Skin epidermis (tissue), 12 donors: Measurements from ENCODE around the gene STX3.
"Not testable (repeated sequence)": the region's sequence is repeated elsewhere in the genome, so short reads cannot be mapped to it uniquely, and the experiment has no call there.

Experiments used
- H3K27ac ChIP-seq, 21 experiments: fragments of 200-600 bp; sonication (generic) in 11 of 21; one replicate each; pipeline ENCODE4 v1.5.0; 2020; ENCODE audit warnings: mild to moderate bottlenecking in 3 of 21, inconsistent platforms in 2 of 21, moderate library complexity in 2 of 21
- H3K4me3 ChIP-seq, 7 experiments: fragments of 200-600 bp; sonication (generic) in 2 of 7; one replicate each; pipeline ENCODE4 v1.5.0; 2020; ENCODE audit warnings: inconsistent platforms in 2 of 7, mild to moderate bottlenecking in 2 of 7, moderate library complexity in 1 of 7

Gene STX3

DNA sequence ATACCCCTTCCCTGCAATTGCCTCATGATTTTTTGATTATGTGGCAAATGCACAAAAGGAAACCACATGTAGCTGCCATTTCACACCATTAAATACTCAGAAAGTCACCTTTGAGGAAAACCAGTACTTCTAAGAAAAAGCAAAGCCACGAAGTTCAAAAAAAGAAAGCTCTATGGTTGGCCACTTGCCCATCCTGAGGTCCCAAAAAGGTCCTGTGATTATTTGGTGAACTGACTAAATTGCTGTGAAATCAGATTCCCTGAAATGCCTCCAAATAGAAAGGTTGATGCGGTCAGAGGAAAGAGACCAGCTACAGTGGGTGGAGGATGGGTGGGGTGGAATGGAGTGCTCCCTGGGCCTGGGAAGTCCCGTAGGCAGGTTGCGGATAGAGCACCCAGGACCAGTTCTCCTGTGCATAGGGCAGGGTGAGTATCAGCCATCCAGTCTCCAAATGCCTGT, 28.5 kb downstream of the STX3 start:
- no peak overlapping the region for H3K4me3 ChIP-seq
- no peak overlapping the region for H3K27ac ChIP-seq

DNA sequence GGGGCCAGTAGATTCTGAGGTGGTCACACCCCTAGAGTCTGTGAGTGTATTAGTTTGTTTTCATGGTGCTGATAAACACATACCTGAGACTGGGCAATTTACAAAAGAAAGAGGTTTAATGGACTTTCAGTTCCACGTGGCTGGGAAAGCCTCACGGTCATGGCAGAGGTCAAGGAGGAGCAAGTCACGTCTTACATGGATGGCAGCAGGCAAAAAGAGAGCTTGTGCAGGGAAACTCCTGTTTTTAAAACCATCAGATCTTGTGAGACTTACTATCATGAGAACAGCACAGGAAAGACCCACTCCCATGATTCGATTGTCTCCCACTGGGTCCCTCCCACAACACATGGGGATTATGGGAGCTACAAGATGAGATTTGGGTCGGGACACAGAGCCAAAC, 29.3 kb downstream of the STX3 start:
- not testable (repeated sequence) for H3K4me3 ChIP-seq, H3K27ac ChIP-seq

DNA sequence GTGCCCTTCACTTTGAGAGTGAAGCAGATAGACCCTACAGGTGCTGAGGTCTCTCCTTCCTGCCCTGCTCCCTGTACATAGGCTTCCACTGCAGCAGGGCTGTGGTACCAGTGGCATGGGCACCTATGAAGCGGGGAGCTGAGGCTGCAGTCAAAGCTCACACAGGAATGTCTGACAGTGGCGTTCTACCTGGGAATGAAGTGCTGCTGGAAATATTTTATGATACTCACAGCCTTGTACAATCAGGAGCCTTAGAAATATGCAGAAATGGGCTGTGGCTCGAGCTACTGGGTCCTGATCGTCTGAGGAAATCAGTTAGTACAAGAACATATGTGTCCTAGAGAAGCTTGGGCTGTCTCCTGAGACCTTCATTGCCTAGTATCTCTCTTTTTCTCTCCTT, 30.6 kb downstream of the STX3 start:
- Histone ChIP-seq H3K27ac (no peak overlapping the region), H3K4me3 (no peak overlapping the region)

DNA sequence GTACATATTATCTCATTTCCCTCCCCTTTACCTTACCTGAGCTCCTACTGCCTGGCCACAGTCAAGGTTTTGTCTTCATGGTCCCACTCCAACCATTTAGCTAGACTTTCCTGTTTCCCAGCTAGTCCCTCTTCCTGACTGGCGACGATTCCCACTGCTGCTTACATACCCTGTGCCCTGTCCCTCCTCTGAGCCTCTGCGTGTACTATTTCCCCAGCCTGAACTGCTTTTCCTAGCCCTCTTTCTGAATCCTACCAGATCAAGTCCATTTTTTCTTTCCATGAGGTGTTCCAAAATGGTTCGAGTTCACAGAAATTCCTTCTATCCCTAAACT, 32.0 kb downstream of the STX3 start:
- Histone ChIP-seq H3K27ac (peak overlapping the region in 7 of 21 experiments; percentile 16 to 56 (median 28)), H3K4me3 (no peak overlapping the region)

DNA sequence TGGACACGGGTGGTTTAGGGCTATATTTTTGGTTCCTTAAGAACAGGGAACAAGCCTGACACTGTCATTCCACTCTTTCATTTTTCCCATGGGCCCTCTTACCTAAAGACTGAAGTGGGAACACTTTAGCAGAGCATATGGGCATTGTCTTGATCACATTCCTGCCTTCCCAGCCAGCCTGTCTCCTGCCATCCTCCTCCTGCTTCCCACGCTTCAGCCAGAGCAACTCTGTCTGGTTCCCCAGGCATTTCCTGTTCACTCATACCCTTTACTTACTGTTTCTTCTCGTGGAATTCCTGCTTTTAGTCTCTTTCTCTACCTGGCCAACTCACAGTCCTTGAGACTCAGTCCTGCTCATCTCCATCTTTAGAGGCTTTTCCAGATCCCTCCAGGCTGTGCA, 32.6 kb downstream of the STX3 start:
- peak overlapping the region in 3 of 21 experiments; percentile 16 to 50 (median 28) for H3K27ac ChIP-seq

DNA sequence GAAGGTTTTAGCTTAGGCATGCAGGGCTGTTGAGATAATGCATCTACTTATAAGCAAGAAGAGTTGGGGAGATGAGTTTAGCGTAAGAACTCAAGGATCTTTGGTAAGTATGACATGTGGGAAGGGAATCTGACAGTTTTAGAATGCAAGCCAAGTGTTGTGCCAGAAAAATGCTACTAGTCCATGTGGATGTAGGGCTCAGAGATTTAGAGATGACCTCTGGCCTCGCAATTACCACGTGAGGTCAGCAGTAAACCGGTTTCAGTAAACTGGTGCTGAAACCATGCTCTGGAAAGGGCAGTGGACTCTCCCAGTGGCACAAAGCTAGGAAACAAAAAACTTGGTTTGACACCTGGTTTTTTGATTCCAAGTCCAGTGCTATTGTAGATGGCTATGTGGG, 36.5 kb downstream of the STX3 start:
- Histone ChIP-seq H3K27ac (no peak overlapping the region), H3K4me3 (no peak overlapping the region)

More for the DNA sequence above, 32.6 kb downstream of the STX3 start:
- no peak overlapping the region for H3K4me3 ChIP-seq

DNA sequence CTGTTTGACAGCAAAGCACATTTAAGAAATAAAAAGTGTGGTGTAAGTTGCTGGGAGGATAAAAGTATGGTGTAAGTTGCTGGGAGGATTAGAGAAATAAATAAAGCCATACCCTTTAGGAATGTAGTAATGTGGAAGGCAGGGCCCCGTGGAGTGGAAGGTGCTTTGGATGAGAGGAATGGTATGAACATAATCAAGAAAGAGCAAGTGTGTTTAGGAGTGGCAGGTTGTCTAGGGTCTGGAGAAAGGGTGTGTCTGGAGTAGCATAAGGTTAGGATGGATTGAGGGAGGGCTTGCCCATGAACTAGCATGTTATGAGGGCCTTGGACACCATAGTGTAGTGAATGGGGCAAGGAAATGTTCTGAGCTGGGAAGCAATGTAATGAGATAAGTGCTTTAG, 37.3 kb downstream of the STX3 start:
- H3K4me3 ChIP-seq: no peak overlapping the region

DNA sequence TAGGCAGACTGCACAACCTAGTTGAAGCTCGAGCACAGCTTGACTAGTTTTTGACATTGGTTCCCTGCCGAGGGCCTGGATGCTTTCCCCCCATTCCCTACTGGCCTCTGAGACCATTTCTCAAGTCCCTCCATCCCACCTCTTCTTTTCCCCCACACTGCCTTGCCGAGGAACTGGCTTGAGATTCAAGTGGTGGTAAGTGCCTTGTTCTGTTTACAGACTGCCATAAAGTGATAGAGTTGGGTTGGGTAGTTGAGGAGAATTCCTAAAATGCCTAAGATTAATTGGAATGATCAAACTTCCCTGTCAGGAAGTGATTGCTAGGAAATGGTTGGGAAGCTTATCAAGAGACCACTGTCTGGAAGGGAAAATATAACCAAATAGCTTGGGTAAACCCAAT, 39.2 kb downstream of the STX3 start:
- H3K4me3 ChIP-seq: no peak overlapping the region
- no peak overlapping the region for H3K27ac ChIP-seq

More for the DNA sequence above, 37.3 kb downstream of the STX3 start:
- H3K27ac ChIP-seq: no peak overlapping the region

DNA sequence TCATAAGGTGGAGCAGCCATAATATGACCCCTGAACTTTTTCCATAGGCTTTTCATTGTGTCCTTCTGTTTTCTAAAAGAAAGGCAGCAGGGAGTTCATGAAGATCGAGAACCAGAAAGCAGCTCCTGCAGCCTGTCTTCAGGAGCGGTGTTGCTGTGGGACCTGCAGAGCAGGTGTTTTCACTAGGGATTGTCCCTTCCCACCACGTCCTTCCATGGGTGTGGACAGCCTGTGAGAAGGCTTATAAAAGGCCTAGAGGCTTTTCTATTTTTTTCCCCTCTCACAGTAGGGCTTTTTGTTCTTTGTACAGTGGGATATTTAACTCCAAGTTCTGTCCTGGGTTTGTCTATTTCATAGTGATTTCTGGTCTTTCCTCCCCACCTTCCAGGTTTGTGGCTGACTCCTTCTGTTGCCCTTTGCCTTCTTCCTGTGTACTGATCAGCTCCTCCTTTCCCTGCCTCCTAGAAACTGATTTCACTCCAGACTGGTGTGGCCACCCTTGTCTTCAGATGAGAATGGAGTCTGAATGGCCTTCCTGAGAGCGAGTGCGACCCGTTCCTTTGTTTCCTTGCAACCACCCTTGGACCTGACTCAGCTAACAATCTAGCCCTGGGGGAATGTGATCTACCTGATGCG, 45.3 kb downstream of the STX3 start:
- Histone ChIP-seq H3K27ac (no peak overlapping the region), H3K4me3 (no peak overlapping the region)

DNA sequence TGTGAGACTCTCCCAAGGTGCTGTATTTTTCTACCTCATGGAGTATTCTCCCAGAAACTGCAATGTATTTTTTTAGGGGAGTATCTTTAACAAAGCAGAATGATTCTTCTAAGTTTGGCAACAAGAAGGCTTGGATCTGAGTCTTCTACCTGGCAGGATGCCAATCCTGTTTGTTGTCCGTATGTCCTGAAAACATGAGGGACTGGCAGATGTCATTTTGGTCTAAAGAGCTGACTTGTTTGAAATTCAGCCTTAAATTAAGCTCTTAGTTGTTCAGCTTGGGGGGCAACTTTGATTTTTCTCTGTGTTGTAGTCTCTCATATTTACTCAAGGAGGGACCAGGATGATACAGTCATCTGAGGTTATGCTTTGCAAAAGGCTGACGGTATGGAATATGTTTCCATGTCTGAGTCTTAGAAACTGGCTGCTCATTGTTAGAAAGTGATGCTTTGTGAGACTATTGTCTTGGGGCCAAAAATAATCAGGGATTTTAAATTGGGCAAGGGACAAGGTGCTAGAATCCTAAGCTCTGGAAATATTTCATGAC, 46.1 kb downstream of the STX3 start:
- Histone ChIP-seq H3K4me3 (no peak overlapping the region), H3K27ac (no peak overlapping the region)

DNA sequence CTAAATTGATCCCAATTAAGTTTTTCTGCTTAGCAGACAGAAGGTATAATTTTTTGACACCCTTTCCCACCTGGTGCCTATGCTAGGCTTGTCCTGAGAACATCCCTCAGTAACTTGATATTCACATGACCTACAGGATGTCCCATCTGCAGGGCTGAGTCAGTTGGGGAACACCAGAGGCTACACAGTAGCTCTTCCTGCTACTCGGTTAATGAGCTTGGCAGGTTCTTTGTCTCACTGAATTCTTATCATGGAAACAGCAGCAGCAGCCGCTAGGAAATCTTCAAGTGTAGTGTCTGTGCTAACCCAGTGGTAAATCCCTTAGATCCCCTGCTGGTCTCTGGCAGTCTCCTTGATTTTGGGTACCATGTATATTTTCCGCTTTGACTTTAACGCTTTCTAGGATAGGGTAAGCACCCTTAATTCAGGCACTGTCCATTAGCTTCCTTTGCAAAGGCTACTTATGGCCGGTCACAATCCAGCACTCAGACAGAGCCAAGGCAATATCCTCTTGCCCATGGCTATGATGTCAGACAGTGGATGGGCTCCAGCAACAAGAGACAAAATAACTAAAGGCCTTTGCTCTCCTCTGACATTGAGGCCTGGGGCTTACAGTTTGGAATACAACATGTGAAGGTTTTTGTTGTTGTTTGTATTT, 46.9 kb downstream of the STX3 start:
- no peak overlapping the region for H3K4me3 ChIP-seq
- no peak overlapping the region for H3K27ac ChIP-seq

DNA sequence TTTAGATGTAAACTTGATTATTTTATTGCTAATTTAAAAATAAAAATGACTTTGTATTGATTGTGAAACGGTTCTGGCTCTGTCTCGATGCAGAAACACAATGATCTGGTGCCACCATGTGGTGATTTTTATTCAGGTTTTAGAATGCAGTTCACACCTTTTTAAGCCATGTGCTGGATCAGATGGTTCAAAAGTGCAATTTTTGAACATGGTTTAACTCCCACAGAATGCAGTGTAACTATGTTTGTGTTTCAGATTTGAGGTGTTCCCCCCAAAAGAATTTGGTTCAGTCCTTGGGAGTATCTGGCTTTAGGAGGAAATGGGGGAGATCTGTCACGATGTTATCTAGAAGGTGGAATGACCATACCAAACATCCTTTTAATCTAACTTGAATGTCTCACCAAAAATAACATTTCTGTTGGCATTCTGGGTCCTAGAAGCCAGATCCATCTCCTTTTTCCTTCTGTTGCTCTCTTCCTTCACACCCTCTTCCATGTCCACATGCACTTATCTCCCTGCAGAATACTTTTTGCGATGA, 47.5 kb downstream of the STX3 start:
- H3K27ac ChIP-seq: no peak overlapping the region
- no peak overlapping the region for H3K4me3 ChIP-seq

DNA sequence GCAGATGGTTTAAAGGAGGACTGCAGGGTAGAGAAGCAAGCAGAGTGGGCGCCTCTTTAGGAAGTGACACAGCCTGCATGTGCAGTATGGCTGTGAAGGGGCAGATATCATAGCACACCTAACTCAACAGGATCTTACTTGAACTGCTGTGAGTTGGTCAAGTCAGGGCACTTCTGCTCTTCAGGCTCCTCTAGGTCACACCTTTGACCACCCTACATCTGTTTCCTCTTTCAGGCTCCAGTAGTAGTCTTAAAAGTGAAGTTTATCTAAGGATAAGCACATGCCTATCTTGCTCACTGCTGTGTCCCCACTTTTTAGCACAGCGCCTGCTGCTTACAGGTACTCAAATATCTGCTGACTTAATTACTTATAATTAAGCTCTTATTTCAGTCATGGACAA, 48.9 kb downstream of the STX3 start:
- no peak overlapping the region for H3K27ac ChIP-seq
- no peak overlapping the region for H3K4me3 ChIP-seq

DNA sequence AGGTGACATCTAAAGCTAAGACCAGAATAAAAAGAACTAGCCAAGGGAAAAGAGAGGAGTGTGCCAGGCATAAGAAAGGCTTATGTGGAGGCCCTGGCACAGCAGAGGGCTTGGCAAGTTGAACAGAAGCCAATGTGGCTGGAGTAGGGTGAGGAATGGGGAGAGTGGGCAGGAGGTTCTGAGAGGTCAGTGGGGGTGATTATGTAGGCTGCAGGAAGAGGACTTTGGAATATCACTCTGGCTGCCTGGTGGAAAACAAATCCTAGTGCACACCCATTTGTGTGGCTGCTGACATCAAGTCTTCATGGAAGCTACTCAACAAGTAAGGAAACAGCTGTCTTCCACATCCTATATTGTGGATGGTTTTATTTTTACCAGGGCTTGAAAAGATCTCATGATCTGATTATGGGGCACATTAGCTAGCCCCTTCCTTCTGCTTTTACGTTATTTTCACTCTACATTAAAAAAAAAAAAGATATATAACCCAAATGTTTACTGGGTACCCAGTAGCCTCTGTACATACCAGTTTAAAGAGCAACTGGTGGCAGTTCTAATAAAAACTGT, 52.0 kb downstream of the STX3 start:
- no peak overlapping the region for H3K27ac ChIP-seq

DNA sequence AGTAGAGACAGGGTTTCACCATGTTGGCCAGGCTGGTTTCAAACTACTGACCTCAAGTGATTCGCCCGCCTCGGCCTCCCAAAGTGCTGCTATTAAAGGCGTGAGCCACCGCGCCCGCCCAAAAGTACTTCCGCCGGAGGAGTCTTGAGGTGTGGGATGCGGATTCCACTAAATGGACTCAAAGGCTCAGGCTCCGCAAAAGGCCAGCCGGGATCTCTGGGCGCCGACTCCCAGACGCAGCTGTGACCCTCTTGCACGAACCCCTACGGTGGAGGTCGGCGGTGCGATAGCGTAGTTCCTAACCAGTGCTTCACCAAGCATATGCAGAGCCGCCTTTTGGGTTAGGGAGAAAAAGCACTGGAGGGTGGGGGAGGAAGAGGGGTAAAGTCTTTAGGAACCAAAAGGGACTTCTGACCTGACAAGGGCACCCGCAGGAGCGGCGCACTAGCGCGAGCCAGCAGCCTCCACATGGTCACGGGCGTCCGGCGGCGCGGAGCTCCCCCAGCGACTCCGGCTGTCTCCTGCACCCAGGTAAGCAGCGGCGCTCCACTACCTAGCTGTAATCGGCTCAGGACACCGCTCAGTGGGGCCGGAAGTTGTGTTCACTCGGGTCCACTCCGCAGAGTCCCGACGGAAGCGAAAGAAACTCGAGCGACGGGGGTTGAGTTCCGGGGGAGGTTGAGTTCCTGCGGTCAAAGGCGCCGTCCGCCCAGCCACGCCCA, 55.2 kb downstream of the STX3 start, which contains the start of gene MRPL16:
Gene MRPL16, minus strand, starts transcription at position 590 of the 722 bp plus-strand sequence. Its CDS starts 120 bp downstream, at position 470.
- Histone ChIP-seq H3K27ac (peak within 1 kb of the TSS; percentile 29 to 94 (median 86)), H3K4me3 (peak within 1 kb of the TSS; percentile 53 to 97 (median 78))

More for the DNA sequence above, 52.0 kb downstream of the STX3 start:
- no peak overlapping the region for H3K4me3 ChIP-seq

DNA sequence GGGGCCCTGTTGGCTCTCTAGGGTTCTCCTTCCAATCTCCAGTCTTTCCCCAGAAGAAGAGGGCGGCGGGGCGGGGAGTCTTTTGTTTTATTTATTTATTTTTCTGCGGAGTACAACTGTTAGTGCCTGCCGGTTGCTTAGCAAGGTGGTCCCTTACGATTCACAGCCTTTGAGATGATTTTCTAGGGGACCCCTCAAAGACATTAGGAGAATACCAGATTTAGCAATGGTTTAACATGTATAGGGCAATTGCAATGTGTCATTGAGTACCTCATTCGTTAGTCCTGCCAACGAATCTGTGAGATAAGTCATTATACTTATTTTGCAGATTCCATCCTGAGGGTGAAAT, 55.7 kb downstream of the STX3 start:
- H3K4me3 ChIP-seq: peak overlapping the region; percentile 53 to 97 (median 78)
- peak overlapping the region in 20 of 21 experiments; percentile 62 to 94 (median 86) for H3K27ac ChIP-seq

DNA sequence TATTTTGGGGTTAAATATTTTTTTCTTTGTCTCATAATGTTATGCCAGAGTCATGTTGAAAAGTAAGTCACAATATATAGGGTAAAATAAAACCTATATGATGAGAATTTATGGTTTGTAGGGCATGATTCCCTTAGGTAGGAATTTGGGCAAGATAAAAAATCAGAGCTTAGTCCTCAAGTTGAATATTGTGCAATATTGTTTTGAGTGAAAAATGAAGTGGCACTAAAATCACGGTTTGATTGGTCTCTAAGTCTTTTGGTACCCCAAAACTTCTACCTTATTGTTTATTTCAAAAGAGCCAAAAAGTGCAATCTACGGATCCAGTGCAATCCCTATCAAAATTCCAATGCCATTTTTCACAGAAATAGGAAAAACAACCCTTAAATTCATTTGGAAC, 57.0 kb downstream of the STX3 start:
- H3K4me3 ChIP-seq: no peak overlapping the region
- H3K27ac ChIP-seq: no peak overlapping the region

DNA sequence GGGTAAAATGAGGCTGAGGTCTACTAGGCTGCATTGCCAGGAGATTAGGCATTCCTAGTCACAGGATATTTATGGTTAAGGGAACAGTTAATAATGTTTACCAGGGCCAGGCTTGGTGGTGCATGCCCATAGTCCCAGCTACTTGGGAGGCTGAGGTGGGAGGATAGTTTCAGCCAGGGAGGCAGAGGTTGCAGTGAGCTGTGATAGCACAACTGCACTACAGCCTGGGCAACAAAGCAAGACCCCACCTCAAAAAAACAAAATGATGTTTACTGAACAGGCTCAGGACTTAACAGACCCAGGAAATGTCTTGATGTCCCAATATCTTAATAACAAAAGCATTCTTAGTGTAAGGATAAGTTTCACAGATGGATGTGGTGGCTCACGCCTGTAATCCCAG, 58.2 kb downstream of the STX3 start:
- Histone ChIP-seq H3K4me3 (no peak overlapping the region), H3K27ac (no peak overlapping the region)

DNA sequence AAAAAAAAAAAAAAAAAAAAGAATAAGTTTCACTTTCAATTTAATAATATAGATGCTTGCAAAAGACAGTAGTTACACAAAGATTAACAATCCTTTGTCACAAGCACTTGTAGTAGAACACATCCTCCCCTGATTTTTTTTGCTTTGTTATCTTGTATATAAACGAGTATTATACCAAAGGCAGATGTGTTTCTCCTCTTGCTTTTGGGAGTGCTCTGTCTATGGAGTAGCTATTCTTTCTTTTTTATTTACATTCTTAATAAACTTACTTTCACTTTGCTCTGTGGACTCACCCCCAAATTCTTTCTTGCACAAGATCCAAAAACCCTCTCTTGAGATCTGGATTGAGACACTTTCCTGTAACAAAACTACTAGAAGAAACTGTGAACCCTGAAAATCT, 58.8 kb downstream of the STX3 start:
- Histone ChIP-seq H3K4me3 (no peak overlapping the region), H3K27ac (no peak overlapping the region)

DNA sequence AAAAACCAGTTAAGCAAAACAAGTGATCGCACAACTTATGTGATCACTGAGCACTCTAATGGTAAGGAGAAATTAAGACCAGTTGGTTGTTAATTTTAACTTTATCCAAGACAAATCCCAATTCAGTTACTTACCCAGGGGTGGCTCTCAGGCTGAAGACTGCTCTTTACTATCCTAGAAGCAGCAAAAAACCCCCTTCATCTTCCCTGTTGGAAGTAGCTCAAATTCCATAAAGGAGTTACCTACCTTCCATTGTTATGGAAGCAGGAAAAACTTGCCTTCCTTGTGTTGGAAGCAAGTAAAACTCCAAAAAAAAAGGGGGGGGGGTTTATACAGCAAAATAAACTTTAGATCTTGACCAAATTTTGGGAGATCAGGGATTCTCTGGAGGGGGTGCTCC, 60.6 kb downstream of the STX3 start:
- Histone ChIP-seq H3K4me3 (no peak overlapping the region), H3K27ac (no peak overlapping the region)
